Erythroblast (primary cell): ENCODE results near the gene VEGFC.

Experiments used
- DNase-seq, 2 experiments: peaks; one replicate each; lab custom pipeline; 2025; lab: John Stamatoyannopoulos, UW
- GATA1 ChIP-seq: IDR thresholded peaks from 2 replicates; pipeline ENCODE4 v1.6.1; 2011; ENCODE audit warnings: low read depth, mild to moderate bottlenecking, control low read depth, low read length, moderate library complexity
- POLR2A ChIP-seq: IDR thresholded peaks from 2 replicates; pipeline ENCODE4 v1.6.1; 2011; ENCODE audit warnings: mild to moderate bottlenecking, low read length

The VEGFC gene

GRCh38 chr4:176729489-176729888 is 63.2 kb downstream of the VEGFC start:
- DNase-seq: no peak

DNA sequence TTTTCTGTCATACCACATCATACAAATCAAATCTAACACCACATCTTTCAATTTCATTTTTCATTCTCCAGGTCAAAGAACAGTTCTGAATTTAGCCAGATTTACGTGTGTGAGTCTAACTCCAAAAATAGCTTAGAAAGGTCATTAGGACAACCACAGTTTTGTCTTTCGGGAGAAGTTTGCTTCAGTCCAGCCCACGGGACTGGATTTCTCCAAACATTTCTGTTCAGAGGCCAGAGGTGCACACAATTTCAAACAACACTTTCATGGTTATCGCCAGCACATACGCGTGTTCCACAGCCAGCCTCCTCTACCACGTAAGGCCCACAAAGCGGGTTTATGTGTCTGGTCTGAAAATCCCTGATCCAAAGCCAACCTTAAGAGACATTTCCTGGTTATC is 65.9 kb downstream of the VEGFC start:
- DNase-seq: no peak
- TF ChIP-seq POLR2A (no peak), GATA1 (no peak)

More at GRCh38 chr4:176729489-176729888, 63.2 kb downstream of the VEGFC start:
- no peak for TF ChIP-seq GATA1
- no peak for TF ChIP-seq POLR2A

GRCh38 chr4:176721459-176721858 is 71.3 kb downstream of the VEGFC start:
- no peak for TF ChIP-seq POLR2A
- TF ChIP-seq GATA1: no peak
- DNase-seq: no peak

- TF ChIP-seq POLR2A: no peak
- TF ChIP-seq GATA1: no peak
- DNase-seq: no peak
These were observed 73.8 kb downstream of the VEGFC start for GRCh38 chr4:176718881-176719280.

GRCh38 chr4:176717237-176717636 is 75.5 kb downstream of the VEGFC start:
- TF ChIP-seq POLR2A (no peak), GATA1 (no peak)
- no peak for DNase-seq

DNA sequence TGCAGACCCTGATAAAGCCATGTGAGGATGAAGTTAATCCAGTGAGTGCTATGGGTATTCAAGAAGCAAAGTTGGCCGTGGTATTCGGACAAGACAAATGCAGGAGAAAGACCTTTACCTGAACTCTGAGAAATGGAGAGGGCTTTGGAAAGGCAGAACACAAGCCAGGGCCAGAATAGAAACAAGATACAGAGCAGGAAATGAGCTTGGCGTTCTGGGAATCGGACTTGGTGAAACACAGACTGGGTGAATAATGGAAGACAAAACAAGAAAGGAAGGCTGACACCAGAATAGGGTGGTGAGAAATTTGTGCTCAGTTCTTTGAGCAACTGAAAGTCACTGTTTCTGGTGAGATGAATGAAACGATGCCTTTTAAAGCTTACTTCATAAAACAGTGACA is 83.3 kb downstream of the VEGFC start:
- DNase-seq: no peak
- TF ChIP-seq GATA1 (no peak), POLR2A (no peak)

GRCh38 chr4:176708771-176709311 is 83.9 kb downstream of the VEGFC start:
- DNase-seq: no peak
- TF ChIP-seq POLR2A (no peak), GATA1 (no peak)

DNA sequence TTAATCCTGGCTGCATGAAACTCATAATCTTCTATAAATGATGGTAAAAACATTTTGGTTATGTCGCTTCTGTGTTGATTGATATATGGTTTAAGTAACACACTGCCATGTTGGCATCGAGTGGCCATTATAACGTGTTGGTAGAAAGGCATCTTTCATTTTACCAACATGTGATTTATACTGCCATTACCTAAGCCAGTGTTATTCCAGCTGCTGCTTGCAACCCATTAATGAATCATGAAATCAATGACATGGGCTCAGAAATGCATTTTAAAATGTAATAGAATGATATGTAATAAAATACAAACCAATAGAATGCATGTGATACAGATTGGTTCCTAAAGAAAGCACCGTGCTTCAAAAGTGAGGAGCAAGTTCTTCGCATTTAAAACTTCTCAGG is 102.0 kb downstream of the VEGFC start:
- DNase-seq: no peak
- TF ChIP-seq POLR2A (no peak), GATA1 (no peak)

- no peak for DNase-seq
- TF ChIP-seq POLR2A (no peak), GATA1 (no peak)
These were observed 112.0 kb downstream of the VEGFC start for GRCh38 chr4:176680668-176681180.

DNA sequence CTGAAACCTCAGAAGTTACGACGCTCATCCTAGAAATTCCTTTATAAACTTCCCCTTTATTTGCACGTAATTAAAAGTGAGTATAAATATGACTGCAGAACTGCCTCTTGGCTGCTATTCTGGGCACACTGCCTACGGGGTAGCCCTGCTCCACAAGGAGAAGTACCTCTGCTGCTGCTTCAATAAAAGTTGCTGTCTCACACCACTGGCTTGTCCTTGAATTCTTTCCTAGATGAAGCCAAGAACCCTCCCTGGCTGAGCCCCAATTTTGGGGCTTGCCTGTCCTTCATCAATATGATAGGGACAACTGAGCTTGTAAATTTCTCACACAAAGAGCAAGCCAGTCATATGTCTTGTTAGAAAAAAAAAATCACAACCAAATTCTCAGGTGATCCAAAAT is 115.8 kb downstream of the VEGFC start:
- DNase-seq: no peak
- no peak for TF ChIP-seq GATA1
- no peak for TF ChIP-seq POLR2A

GRCh38 chr4:176675810-176676209 is 116.9 kb downstream of the VEGFC start:
- TF ChIP-seq GATA1 (no peak), POLR2A (no peak)
- no peak for DNase-seq

GRCh38 chr4:176671532-176671931 is 121.2 kb downstream of the VEGFC start:
- DNase-seq: no peak
- TF ChIP-seq GATA1 (no peak), POLR2A (no peak)

- no peak for TF ChIP-seq GATA1
- TF ChIP-seq POLR2A: no peak
- no peak for DNase-seq
These were observed 124.4 kb downstream of the VEGFC start for GRCh38 chr4:176668324-176668723.

GRCh38 chr4:176664964-176665363 is 127.8 kb downstream of the VEGFC start:
- DNase-seq: no peak
- TF ChIP-seq GATA1: no peak
- no peak for TF ChIP-seq POLR2A

DNA sequence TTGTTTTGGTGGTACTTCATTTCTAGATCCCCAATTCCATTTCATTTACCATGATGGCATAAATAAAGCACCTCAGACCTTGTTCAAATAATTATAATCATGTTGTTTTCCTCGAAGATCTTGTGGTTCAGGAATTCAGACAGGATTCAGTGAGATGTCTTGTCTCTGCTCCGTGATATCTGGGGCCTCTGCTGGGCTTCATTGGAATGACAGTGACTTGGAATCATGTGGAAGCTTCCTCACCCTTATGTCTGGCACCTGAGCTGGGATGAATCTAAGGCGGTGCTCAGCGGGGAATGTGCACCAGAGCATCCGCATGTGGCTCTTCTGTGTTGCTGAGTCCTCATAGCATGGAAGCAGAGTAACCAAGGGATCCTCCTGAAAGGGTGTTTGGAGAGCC is 132.2 kb downstream of the VEGFC start:
- no peak for DNase-seq
- TF ChIP-seq GATA1 (no peak), POLR2A (no peak)
